HEK293 (cell line): ENCODE measurements around the gene UROC1.

Source experiments
- SP3 ChIP-seq: fragments of 450-650 bp; formaldehyde crosslinking; IDR thresholded peaks from 2 replicates; pipeline ENCODE4 v1.5.1; 2016; ENCODE audit warnings: missing biosample characterization, missing genetic modification characterization
- ZNF274 ChIP-seq, 2 experiments: fragments of 200-500 bp in 1 of 2; fragments of 450-650 bp in 1 of 2; sonication (Bioruptor generic) in 1 of 2; formaldehyde crosslinking in 1 of 2; IDR thresholded peaks; 2 replicates each; pipeline versions ENCODE4 v1.5.1 to v1.6.1; 2014 to 2016; ENCODE audit warnings: borderline replicate concordance in 1 of 2, inconsistent platforms in 1 of 2, low read length in 1 of 2, missing biosample characterization in 1 of 2, missing genetic modification characterization in 1 of 2
- ZNF510 ChIP-seq: fragments of 450-650 bp; formaldehyde crosslinking; IDR thresholded peaks from 2 replicates; pipeline ENCODE4 v1.5.1; 2018; ENCODE audit warnings: mild to moderate bottlenecking, missing genetic modification characterization, missing biosample characterization; ENCODE audit not compliant: insufficient replicate concordance
- ZNF776 ChIP-seq: fragments of 450-650 bp; formaldehyde crosslinking; IDR thresholded peaks from 2 replicates; pipeline ENCODE4 v1.5.0; 2017; ENCODE audit warnings: missing biosample characterization, missing genetic modification characterization, borderline replicate concordance

- TF ChIP-seq SP3 (no peak), ZNF776 (tag by site-specific recombination) (no peak), ZNF274 (IDR thresholded peaks at IDR 0.05; ENCODE audit: low read length) (no peak), ZNF274 (tag by site-specific recombination; IDR thresholded peaks at IDR 0.05; ENCODE audit: borderline replicate concordance) (no peak), ZNF510 (tag by site-specific recombination) (no peak)
Observed at GRCh38 chr3:126543457-126544061, 26.0 kb upstream of the UROC1 start.
